GM13977 (cell line): ENCODE data around the gene C6orf89.

Experiments used
- DNase-seq: peaks from one replicate; pipeline ENCODE4 v3.0.0; 2012; ENCODE audit warnings: low spot score
- CTCF ChIP-seq: IDR thresholded peaks from 2 replicates; pipeline ENCODE4 v1.5.1; 2012; ENCODE audit warnings: mild to moderate bottlenecking, control low read depth; ENCODE audit not compliant: insufficient read depth; ENCODE audit errors: extremely low read depth, missing control alignments
- in situ Hi-C: fragments of 300-500 bp; cut with MboI; formaldehyde crosslinking; loops from one replicate; pipeline ENCODE4 v1.12.0; 2022; ENCODE audit warnings: low sequenced_read_pairs, low pct_unique_long_range_greater_than_20kb, mixed read lengths, inconsistent platforms; ENCODE audit not compliant: unreplicated experiment

The C6orf89 gene

GRCh38 chr6:36847991-36848390 lies 37.8 kb upstream of the C6orf89 start:
- DNase-seq = no peak
- in situ Hi-C loops = no loop called here
- TF ChIP-seq CTCF = no peak

GRCh38 chr6:36848658-36849441 lies 36.9 kb upstream of the C6orf89 start:
- in situ Hi-C loops = no loop called here
- DNase-seq = no peak
- TF ChIP-seq CTCF = no peak

- in situ Hi-C loops = no loop called here
- no peak for TF ChIP-seq CTCF
- DNase-seq = no peak
Observed at GRCh38 chr6:36850021-36850420, 35.7 kb upstream of the C6orf89 start.

GRCh38 chr6:36851149-36851614 lies 34.6 kb upstream of the C6orf89 start:
- peak; percentile 67 for DNase-seq
- in situ Hi-C loops = no loop called here
- peak; percentile 81 for TF ChIP-seq CTCF

GRCh38 chr6:36851626-36852025 lies 34.1 kb upstream of the C6orf89 start:
- in situ Hi-C loops = no loop called here
- no peak for DNase-seq
- peak; percentile 2 for TF ChIP-seq CTCF

- no peak for TF ChIP-seq CTCF
- DNase-seq = no peak
- in situ Hi-C loops = no loop called here
Observed at GRCh38 chr6:36852481-36853147, 33.1 kb upstream of the C6orf89 start.
